ENCODE results near the gene ATP6AP1.

DNA sequence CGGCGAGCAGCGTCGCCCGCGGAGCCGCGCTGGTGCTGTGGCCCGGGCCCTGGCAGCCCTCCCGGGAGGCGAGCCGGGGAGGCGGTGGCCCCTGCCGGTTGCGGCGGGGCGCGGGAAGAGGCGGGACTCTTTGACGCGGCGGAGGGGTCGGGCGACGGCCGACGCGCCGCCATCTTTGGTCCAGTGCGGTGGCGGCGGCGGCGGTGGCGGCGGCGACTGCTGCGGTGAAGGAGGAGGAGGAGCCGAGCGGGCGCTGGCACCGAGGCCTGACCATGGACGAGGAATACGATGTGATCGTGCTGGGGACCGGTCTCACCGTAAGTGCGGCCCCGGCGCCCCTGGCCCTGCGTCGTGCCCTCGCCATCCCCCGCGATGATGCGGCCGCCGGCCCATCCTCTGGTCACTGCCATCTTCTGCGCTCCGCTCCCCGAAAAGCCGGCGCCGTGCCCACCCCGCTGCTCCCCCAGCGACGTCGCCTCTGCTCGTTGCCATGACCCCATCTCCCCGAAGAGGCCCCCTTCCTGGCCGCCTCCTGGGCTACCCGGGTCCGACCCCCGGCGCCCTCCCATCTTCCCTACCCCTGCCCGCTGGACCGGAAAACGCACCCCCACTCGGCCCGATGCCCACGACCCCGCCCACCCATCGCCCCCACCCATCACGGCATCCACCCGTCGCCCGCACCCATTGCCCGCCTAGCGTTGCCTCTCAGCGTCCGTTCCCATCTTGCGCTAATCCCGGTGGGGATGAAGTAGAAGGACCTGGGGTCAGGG lies 8.7 kb downstream of the ATP6AP1 start, which contains the start of gene GDI1:
- TF ChIP-seq, protein P1, sequence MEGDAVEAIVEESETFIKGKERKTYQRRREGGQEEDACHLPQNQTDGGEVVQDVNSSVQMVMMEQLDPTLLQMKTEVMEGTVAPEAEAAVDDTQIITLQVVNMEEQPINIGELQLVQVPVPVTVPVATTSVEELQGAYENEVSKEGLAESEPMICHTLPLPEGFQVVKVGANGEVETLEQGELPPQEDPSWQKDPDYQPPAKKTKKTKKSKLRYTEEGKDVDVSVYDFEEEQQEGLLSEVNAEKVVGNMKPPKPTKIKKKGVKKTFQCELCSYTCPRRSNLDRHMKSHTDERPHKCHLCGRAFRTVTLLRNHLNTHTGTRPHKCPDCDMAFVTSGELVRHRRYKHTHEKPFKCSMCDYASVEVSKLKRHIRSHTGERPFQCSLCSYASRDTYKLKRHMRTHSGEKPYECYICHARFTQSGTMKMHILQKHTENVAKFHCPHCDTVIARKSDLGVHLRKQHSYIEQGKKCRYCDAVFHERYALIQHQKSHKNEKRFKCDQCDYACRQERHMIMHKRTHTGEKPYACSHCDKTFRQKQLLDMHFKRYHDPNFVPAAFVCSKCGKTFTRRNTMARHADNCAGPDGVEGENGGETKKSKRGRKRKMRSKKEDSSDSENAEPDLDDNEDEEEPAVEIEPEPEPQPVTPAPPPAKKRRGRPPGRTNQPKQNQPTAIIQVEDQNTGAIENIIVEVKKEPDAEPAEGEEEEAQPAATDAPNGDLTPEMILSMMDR (conservative IDR thresholded peaks at IDR 0.05 in 1 of 2, IDR thresholded peaks at IDR 0.05 in 1 of 2; ENCODE audit: extremely low read depth in 1 of 2, insufficient read depth in 1 of 2, low read depth in 1 of 2, low read length in 2 of 2), result no peak
- no peak for TF ChIP-seq EZH2 (IDR thresholded peaks at IDR 0.05; ENCODE audit: borderline replicate concordance, low read length)
